BE2C (cell line): ENCODE results near the gene L3MBTL3.

ENCODE experiments used
- DNase-seq: peaks from one replicate; pipeline ENCODE4 v3.0.0-alpha.2; 2020
- H3K27me3 ChIP-seq: fragments of 250-450 bp; sonication (Bioruptor Pico); 2 replicates; pipeline ENCODE4 v1.5.1; 2020; ENCODE audit warnings: mild to moderate bottlenecking
- H3K36me3 ChIP-seq: fragments of 250-450 bp; sonication (Bioruptor Pico); 2 replicates; pipeline ENCODE4 v1.5.1; 2020; ENCODE audit warnings: mild to moderate bottlenecking
- H3K4me1 ChIP-seq: fragments of 250-450 bp; sonication (Bioruptor Pico); 2 replicates; pipeline ENCODE4 v1.5.1; 2020
- H3K4me3 ChIP-seq: 2 replicates; pipeline ENCODE4 v1.5.1; 2011; ENCODE audit warnings: low read depth, low read length
- H3K9me3 ChIP-seq: fragments of 250-450 bp; sonication (Bioruptor Pico); 2 replicates; pipeline ENCODE4 v1.5.1; 2020
- TF ChIP-seq, protein P1 (sequence below): IDR thresholded peaks from 2 replicates; pipeline ENCODE4 v1.5.1; 2012; ENCODE audit warnings: mild to moderate bottlenecking, low read depth, low read length

L3MBTL3 gene

DNA sequence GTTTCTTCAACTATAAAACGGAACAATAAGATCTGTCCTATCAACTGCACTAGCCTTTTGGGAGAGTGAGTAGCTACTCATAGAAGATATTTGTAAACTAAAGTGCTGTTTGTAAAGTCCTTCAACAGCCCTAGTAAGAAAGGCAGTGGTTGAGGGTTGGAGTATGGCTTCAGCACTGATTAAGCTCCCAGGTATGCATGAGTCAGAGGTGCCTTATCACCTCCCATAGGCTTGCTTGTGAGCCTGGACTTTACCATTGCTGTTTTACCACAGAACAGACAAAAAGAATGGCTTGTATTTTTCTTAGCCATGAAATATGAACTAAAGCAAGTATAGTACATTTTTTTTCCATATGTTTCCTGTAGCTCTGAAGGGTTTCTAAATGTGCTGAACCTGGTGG lies 160.3 kb downstream of the L3MBTL3 start:
- TF ChIP-seq, protein P1, sequence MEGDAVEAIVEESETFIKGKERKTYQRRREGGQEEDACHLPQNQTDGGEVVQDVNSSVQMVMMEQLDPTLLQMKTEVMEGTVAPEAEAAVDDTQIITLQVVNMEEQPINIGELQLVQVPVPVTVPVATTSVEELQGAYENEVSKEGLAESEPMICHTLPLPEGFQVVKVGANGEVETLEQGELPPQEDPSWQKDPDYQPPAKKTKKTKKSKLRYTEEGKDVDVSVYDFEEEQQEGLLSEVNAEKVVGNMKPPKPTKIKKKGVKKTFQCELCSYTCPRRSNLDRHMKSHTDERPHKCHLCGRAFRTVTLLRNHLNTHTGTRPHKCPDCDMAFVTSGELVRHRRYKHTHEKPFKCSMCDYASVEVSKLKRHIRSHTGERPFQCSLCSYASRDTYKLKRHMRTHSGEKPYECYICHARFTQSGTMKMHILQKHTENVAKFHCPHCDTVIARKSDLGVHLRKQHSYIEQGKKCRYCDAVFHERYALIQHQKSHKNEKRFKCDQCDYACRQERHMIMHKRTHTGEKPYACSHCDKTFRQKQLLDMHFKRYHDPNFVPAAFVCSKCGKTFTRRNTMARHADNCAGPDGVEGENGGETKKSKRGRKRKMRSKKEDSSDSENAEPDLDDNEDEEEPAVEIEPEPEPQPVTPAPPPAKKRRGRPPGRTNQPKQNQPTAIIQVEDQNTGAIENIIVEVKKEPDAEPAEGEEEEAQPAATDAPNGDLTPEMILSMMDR, result no peak
- DNase-seq, result no peak
- H3K9me3 ChIP-seq, result no peaks in the 10 kb centered on the region
- no peaks in the 10 kb centered on the region for H3K27me3 ChIP-seq
- no peaks in the 10 kb centered on the region for H3K36me3 ChIP-seq
- no peak overlapping the region for H3K4me3 ChIP-seq
- no peaks in the 10 kb centered on the region for H3K4me1 ChIP-seq

DNA sequence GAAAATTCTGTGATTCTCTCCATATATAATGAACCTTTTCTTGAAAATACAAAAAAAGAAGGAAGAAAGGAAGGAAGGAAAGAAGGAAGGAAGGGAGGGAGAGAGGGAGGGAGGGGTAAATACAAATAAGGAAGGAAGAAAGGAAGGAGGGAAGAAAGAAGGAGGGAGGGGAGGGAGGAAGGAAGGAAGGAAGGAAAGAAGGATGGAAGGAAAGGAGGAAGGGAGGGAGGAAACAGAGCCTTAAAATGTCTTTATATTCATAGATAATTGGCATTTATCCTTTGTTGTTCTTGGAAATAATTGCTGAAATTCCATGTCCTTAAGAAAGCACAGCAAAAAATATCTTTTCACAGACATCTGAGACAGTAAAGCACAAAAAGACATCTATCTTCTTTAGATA lies 164.1 kb downstream of the L3MBTL3 start:
- Histone ChIP-seq H3K4me1 (no peaks in the 10 kb centered on the region), H3K27me3 (no peaks in the 10 kb centered on the region), H3K36me3 (no peaks in the 10 kb centered on the region), H3K9me3 (no peaks in the 10 kb centered on the region), H3K4me3 (no peak overlapping the region)
- TF ChIP-seq, protein P1, result no peak
- no peak for DNase-seq

DNA sequence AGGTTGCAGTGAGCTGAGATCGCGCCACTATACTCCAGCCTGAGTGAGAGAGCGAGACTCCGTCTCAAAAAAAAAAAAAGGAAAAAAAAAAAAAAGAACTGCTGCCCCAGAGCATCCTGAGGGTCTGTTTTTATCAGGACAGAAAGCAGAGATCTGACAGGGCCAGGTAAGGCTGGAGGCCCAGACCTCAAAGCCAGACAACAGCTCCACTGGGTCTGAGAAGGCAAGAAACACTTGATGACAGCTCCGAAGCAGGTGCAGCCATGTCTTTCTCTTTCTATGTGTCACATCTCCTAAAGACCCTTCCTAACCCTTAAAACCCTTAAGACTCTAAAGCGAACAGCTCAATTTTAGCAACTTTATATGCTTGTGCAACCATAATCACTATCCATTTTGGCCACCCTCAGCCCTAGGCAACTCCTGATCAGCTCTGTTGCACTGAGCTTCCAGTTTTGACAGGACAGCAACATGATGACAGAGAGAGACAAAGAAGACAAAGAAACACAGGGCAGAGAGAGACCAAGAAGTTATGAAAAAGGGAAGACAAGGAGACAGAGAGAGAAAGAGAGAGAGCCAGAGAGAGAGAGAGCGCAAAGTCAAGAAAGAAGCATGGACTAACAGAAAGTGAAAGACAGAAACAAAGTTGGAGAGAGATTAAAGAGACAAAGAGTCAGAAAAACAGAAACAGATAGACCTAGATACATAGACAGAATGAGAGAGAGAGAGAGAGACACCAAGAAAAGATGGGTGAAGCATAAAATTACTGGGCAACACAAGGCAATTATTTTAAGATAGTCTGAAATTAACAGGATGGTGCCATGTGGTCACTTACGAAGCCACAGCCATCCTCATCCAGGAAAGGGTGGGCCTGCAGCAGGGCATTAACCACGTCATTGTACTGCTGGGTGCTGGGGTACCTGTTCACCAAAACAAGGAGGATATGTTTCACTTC lies 165.2 kb downstream of the L3MBTL3 start:
- Histone ChIP-seq H3K36me3 (no peaks in the 10 kb centered on the region), H3K4me3 (no peak overlapping the region), H3K4me1 (no peaks in the 10 kb centered on the region), H3K27me3 (no peaks in the 10 kb centered on the region), H3K9me3 (no peaks in the 10 kb centered on the region)
- TF ChIP-seq, protein P1, result no peak
- no peak for DNase-seq

DNA sequence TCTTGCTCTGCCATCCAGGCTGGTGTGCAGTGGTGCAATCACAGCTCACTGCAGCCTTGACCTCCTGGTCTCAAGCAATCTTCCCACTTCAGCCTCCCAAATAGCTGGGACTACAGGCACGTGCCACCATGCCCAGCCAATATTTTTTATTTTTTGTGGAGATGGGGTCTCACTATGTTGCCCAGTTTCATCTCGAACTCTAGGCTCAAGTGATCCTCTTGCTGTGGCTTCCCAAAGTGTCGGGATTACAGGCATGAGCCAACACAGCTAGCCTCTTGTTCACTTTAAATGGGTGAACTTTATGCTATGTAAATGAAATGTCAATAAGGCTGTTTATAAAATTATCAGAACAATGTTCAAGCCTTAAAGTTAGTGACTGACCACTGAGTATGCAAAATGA lies 167.3 kb downstream of the L3MBTL3 start:
- Histone ChIP-seq H3K27me3 (no peaks in the 10 kb centered on the region), H3K9me3 (no peaks in the 10 kb centered on the region), H3K4me3 (no peak overlapping the region), H3K36me3 (no peaks in the 10 kb centered on the region), H3K4me1 (no peaks in the 10 kb centered on the region)
- TF ChIP-seq, protein P1, result no peak
- no peak for DNase-seq

DNA sequence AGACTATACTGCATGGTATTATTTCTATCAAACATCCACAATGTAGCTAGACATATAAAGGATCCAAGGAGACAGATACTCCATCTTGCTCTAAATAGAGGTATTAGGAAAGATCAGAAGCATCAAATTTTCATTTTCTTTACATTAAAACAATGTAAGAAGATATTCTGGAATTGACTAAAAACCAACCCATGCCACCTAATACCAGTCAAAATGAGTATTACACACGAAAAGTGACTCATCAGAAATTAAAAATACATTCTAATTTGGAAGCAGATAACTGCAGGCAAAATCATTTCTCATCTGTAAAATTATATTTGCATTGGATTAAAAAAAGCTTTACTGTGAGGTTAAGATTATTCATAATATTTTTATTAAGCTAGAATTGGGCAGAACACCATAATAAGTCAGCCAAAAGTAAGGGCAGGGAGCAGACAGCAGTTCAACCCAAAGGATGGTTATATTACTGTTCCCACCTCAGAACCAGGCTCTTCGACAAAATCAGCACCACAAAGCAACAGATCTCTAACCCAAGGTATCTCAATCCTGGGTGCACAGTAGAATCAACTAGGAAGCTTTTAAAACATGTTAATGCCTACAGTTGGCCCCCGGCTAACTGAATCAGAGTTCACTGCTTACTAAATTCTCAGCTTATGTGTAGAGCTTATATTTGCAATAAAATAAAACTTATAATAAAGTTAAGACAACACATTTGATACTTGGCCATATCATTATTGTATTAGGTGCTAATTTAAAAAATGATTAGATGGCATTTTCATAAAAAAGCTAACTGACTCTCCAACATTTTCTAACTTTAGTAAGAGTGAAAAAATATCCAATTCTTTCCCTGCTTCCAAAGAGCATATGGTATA lies 169.2 kb downstream of the L3MBTL3 start:
- no peak for DNase-seq
- TF ChIP-seq, protein P1, result no peak
- Histone ChIP-seq H3K9me3 (no peaks in the 10 kb centered on the region), H3K36me3 (no peaks in the 10 kb centered on the region), H3K4me3 (no peak overlapping the region), H3K4me1 (no peaks in the 10 kb centered on the region), H3K27me3 (0 out of 2 replicates have a peak, but pooled peaks cover 2% of the 10 kb centered on the region)
